ENCODE data around the gene BMP7.
"Not testable (repeated sequence)": the region's sequence is repeated elsewhere in the genome, so short reads cannot be mapped to it uniquely, and the experiment has no call there.

The BMP7 gene

DNA sequence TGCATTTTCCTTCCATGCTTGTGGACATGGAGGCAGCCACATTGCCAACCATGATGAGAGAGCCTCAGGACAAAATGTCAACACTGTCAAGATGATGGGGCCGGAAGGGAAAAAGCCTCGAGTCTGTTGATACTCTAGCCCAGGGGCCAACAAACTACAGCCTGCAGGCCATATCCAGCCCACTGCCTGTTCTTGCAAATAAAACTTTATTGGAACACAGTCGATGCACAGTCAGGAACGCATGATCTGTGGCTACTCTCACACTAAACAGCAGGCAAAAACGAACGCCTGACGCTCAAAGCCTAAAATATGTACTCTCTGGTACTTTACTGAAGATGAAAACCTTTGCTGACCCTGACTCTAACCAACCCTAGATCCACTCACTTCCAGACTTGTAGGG is 72.3 kb downstream of the BMP7 start:
- DNase-seq, result no peak

DNA sequence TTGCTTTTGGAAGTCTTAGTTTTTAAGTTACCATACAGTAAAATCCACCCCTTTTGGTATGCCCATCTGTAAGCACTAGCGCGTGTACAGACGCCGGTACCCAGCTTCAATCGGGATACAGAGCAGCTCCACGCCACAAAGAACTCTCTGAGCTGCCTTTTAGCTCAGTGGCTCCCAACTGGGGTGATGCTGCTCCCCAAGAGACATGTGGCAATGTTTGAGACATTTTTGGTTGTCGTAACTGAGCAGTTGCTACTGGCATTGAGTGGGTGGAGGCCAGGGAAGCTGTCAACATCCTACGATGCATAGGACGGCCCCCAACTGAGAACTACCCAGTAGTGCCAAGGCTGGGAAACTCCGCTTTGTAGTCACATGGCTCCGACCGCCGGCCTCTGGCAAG is 73.3 kb downstream of the BMP7 start:
- DNase-seq, result no peak

DNA sequence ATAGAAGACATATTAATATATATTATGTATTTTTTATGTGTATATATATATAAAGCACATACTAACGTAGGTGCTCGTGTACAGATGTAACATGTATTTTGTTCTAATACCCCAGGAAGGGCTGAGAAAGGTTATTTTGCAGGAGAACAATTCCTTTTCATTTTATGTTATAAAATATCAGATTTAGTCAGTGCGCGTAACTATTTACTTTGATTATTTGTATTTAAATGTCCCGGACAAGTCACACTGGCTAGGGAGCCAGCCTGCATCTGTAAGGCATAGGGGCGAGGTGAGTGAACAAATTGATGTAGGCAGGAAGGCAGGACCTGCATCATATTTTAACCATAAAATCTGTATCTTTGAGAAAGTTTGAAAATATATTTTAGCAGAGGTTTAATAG is 74.1 kb downstream of the BMP7 start:
- no peak for DNase-seq

GRCh38 chr20:57191265-57191638 is 75.2 kb downstream of the BMP7 start:
- DNase-seq, result not testable (repeated sequence)

- DNase-seq, result no peak
These were observed 75.7 kb downstream of the BMP7 start for GRCh38 chr20:57190536-57191264.

GRCh38 chr20:57189713-57190112 is 76.7 kb downstream of the BMP7 start:
- DNase-seq, result no peak

DNA sequence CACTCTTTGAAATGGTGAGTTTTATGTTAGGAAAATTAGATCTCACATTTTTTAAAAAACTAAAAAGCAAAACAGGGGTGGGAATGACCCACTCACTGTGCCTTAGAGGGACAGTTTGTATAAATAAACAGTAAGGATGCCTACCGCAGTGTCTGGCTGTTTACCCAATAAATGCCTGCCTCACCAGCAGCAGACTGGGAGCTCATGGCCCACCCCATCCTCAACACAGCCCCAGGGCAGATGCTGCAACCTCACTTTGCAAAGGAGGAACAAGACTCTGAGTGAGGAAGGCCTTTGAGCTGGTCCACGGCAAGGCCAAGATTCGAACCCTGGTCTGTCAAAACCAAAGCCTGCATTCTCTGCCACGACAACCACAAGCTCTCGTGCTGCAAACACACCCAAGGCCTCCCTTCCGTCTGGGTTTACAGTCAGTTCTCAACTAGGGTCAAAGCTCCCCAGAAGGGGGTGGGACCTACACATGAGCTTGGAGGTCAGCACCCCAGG is 77.8 kb downstream of the BMP7 start:
- no peak for DNase-seq

- DNase-seq, result no peak
These were observed 78.4 kb downstream of the BMP7 start for GRCh38 chr20:57188056-57188455.

DNA sequence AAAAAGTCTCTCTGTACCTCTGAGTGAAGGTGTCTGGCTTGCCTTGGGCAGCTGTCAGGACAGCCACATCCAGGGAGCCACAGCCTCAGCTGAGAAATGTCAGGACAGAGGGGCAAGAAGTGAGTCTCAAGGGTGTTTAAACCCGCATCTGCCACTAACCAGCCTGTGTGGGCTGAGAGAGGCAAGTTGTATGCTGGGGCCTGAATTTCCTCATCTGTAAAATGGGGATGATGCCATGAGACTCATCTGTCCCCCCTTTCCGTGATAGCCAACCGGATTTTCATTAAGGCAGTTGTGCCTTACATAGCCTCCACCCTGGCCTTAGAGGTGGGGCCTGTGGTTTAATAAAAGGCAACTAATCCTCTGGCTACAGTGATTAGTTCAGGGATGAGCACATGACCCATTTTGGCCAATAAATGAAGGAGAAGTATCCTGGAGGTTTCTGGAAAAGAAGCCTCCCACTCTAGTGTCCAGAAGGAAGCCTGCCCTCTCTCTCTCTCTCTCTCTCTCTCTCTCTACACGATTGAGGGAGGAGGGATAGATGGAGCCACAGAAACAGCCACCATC is 79.3 kb downstream of the BMP7 start:
- no peak for DNase-seq

DNA sequence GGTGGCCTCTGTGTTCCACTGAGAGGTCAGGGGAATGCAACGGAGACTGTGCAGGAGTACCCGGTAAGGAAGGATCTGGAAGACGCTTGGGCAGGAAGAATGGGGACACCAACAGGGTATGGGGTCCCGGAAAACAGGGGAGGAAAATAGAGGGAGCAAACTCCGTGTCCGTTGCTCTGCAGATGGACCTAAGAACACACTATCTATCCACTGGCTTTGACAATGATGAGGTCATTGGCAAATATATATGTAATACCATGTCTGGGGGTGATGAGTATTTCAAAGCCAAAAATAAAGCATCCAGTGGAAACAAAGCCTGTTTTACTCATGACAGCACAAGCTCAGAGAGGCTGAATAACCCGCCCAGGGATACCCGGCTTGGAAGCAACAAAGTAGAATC is 80.2 kb downstream of the BMP7 start:
- no peak for DNase-seq

DNA sequence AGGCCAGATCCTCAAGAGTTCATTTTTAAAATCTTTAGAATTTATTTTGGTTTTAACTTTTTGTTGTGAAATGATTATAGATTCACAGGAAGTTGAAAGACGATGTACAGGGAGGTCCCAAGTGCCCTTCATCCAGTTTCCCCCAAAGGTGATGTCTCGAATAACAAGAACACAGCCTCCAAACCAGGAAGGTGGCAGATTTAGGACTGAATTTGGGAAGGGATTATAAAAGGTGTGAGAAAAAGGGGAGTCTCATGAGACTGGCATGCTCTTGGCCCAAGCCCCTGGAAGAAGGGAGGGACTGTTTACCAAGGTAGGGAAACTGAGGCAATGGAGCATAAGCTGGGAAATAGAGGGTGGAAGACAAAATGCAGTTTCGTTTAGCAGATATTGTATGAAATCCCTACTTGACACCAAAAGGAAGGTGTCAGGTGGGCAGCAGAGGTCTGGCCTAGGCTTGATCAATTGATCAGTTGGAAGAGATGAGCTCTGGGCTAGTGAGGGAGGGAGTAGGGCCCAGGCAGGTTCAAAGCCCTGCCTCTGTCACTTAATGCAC is 81.2 kb downstream of the BMP7 start:
- DNase-seq, result no peak

DNA sequence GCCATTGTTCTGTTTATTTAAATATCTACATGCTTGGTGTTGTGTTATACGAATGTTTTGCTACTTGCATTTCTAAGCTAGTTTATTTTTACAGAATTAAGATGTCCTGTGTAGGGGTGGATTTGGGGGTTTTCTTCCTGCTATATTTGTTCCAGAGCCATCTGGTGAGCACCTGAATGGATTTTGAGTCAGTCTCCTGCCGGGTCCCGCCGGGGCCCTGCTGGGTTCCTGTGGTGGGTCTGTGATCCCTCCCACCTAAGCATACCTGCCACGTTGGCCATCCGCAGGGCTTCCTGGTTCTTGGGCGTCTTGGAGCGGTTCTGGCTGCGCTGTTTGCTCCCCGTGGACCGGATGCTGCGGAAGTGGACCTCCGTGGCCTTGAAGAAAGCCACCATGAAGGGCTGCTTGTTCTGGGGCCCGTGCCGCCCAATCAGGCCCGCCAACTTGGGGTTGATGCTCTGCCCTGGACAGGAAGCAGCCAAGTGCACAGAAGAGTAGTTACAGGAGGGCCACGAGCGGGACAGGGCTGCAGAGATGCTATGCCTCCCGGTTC is 82.9 kb downstream of the BMP7 start:
- DNase-seq, result no peak

DNA sequence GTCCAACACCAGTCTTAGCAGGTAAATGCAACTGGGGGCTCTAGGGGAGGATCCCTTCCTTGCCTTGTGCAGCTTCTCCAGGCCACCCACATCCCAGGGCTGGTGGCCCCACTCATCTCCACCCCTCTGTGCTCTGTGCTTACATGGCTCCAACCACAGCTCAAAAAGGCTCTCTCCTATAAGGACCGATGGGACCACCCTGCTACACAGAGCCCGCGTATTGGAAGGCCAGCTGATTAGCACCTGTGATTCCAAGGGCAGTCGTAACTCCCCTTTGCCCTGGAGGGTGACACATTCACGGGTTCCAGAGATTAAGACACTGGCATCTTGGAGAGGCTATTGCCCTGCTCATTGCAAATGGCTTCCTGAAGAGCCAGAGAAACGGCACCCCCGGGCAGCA is 84.8 kb downstream of the BMP7 start:
- no peak for DNase-seq

DNA sequence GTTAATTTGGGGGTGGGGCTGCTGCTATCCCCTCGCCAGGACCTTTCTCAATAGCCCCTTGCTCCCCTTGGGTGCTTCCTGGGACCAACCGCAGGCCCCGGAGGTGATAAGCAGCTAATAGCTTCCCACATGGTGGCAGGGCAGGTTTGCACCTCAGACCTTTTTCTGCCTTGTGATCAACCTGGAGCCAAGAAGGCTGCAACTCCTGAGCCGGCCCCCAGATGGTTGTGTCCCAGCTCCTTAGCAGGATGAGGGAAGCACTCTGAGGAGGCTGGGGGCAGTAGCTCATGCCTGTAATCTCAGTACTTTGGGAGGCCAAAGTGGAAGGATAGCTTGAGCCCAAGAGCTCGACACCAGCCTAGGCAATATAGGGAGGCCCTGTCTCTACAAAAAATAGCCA is 85.5 kb downstream of the BMP7 start:
- no peak for DNase-seq

GRCh38 chr20:57180387-57180786 is 86.1 kb downstream of the BMP7 start:
- no peak for DNase-seq

GRCh38 chr20:57179265-57179664 is 87.2 kb downstream of the BMP7 start:
- DNase-seq, result no peak

- no peak for DNase-seq
These were observed 87.8 kb downstream of the BMP7 start for GRCh38 chr20:57178582-57179111.

DNA sequence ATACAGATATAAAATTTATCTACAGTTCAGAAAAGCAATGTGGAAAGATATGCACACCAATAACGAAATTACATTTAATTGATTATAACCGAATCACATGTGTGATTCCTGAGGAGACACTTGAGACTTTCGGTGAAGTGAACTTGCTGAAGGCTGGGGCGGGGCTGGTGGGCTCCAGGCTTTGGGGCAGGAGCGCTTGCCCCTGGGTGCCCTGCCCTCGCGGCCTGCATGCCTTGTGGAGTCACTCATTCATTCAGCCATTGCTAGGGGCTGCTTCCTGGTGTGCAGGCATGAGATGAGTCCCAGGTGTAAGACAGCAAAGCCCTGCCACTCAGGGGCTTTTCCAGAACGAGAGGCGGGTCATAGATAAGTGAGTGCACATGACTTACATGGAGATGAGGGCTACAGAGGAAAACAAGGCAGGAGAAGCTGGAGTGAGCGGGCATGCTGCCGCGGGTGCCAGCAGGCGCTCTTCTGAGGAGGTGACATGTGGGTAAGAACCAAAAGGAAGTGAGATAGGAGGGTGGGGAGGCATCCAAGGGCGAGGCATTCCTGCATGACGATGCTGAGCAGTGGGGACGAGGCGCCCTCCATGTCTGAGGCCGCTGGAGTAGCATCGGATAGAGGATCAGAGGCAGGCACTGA is 88.7 kb downstream of the BMP7 start:
- DNase-seq, result no peak

GRCh38 chr20:57176842-57177241 is 89.6 kb downstream of the BMP7 start:
- DNase-seq, result no peak

DNA sequence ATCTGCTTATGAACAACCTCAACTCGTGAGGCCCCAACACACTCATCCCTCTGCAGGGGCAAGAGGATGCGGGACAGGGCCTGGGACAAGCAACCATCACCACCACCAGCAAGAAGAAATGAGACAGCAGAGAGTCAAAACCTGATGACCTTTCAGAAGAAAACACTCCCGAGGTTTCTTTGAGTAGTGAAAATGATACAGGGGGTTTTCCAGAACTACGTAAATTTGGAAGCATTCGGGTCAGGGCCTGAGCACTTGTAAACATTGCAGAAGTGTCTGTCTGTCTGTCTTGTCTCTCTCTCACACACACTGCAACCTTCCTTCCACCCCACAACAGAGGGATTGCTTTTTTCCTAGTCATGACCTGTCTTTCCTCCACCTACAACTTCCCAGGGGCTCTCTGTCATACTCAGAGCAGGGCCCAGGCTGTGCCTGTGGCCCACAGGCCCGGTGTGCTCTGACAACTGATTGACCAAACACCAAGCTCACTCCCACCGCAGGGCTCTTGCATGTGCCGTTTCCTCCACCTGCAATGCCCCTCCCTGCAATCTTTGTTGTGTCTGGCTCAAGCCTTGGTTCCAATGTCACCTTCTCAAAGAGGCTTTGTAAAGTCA is 90.9 kb downstream of the BMP7 start:
- no peak for DNase-seq

DNA sequence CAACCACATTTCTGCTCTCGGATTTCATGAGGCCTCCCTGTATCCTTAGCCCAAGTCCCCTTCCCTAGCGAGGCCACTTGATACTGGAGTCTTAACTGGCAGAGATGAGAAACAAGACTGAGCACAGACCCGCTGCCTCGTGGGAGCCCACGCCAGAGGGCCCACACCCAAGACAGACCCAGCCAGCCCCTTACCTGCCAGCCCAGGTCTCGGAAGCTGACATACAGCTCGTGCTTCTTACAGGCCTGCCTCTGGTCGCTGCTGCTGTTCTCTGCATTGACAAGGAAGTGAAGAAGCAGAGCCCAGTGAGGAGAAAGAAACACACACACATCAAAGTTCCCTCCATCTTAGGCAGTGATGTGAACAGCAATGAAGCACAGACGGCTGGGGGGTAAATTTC is 91.7 kb downstream of the BMP7 start:
- DNase-seq, result no peak

DNA sequence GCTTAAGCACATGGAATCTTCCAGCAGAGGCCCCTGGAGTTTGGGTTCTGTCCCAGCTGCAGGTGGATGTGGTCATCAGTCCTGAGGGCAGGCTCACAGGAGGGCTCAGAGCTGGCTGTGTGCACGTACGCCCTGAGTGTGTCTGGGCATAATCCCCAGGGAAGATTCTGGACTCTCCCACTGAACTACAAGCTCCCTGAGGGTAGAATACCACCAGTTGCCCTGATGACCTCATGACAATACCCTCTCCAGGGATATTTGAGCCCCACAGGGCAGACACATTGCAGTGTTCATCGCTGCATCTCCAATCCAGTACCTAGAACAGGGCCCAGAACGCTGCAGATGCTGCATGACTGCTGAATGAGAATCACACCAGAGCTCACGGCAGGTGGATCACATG is 92.5 kb downstream of the BMP7 start:
- no peak for DNase-seq
